Measurements from ENCODE around the gene PTPRH. TPM values are rescaled to one million over a fixed set of nuclear protein-coding genes. Genes with fewer than 3 reads are reported as not detected.
A peak's percentile ranks its signal among the peaks of the same experiment; 100 is the strongest.
"Not testable (repeated sequence)": the region's sequence is repeated elsewhere in the genome, so short reads cannot be mapped to it uniquely, and the experiment has no call there.

The PTPRH gene
- total RNA-seq, 1 donor from 2014 or later: 6.3 TPM

GRCh38 chr19:55227241-55228014 is 18.1 kb upstream of the PTPRH start:
- no peak for DNase-seq (ENCODE audit: low spot score)
- no peak for ATAC-seq

GRCh38 chr19:55226788-55227187 is 17.5 kb upstream of the PTPRH start:
- ATAC-seq (no peak), DNase-seq (ENCODE audit: low spot score) (no peak)

- ATAC-seq: no peak
- DNase-seq (ENCODE audit: low spot score): no peak
Observed at GRCh38 chr19:55226273-55226672, 17.0 kb upstream of the PTPRH start.

- ATAC-seq: no peak
- DNase-seq (ENCODE audit: low spot score): no peak
Observed at GRCh38 chr19:55225415-55225958, 16.2 kb upstream of the PTPRH start.

- not testable (repeated sequence) for ATAC-seq; DNase-seq (ENCODE audit: low spot score)
Observed at GRCh38 chr19:55224679-55225414, 15.5 kb upstream of the PTPRH start.

GRCh38 chr19:55224038-55224665 is 14.9 kb upstream of the PTPRH start:
- no peak for DNase-seq (ENCODE audit: low spot score)

GRCh38 chr19:55223291-55224037 is 14.2 kb upstream of the PTPRH start:
- ATAC-seq (no peak), DNase-seq (ENCODE audit: low spot score) (no peak)

More at GRCh38 chr19:55224038-55224665, 14.9 kb upstream of the PTPRH start:
- ATAC-seq: no peak

- ATAC-seq (no peak), DNase-seq (ENCODE audit: low spot score) (no peak)
Observed at GRCh38 chr19:55220525-55220924, 11.2 kb upstream of the PTPRH start.

- ATAC-seq (peak; percentile 88), DNase-seq (ENCODE audit: low spot score) (peak; percentile 79)
Observed at GRCh38 chr19:55216461-55217198, 7.3 kb upstream of the PTPRH start.

GRCh38 chr19:55213547-55213946 is 4.2 kb upstream of the PTPRH start:
- no peak for DNase-seq (ENCODE audit: low spot score)
- no peak for ATAC-seq

GRCh38 chr19:55212447-55212846 is 3.1 kb upstream of the PTPRH start:
- ATAC-seq (peak; percentile 40), DNase-seq (ENCODE audit: low spot score) (no peak)

GRCh38 chr19:55209693-55210472 is 582 bp upstream of the PTPRH start:
- ATAC-seq: no peak
- no peak for DNase-seq (ENCODE audit: low spot score)

GRCh38 chr19:55206664-55207500 is 2.4 kb downstream of the PTPRH start:
- peak; percentile 96 for ATAC-seq
- peak; percentile 85 for DNase-seq (ENCODE audit: low spot score)

GRCh38 chr19:55202199-55202598 is 7.1 kb downstream of the PTPRH start:
- not testable (repeated sequence) for ATAC-seq; DNase-seq (ENCODE audit: low spot score)

GRCh38 chr19:55199620-55200204 is 9.6 kb downstream of the PTPRH start:
- DNase-seq (ENCODE audit: low spot score) (no peak), ATAC-seq (no peak)

GRCh38 chr19:55198651-55199050 is 10.7 kb downstream of the PTPRH start:
- DNase-seq (ENCODE audit: low spot score): no peak
- no peak for ATAC-seq

- ATAC-seq (peak; percentile 44), DNase-seq (ENCODE audit: low spot score) (no peak)
Observed at GRCh38 chr19:55197528-55197927, 11.8 kb downstream of the PTPRH start.

GRCh38 chr19:55196803-55197202 is 12.5 kb downstream of the PTPRH start:
- DNase-seq (ENCODE audit: low spot score) (no peak), ATAC-seq (no peak)
